ENCODE measurements around the gene CPNE4. TPM values are rescaled to one million over a fixed set of nuclear protein-coding genes. Genes with fewer than 3 reads are reported as not detected.

The CPNE4 gene
- total RNA-seq, 2 experiments from 2014 or later = not detected

- POLR2A ChIA-PET = interaction anchor here (1.4 kb wide), 1 partner anchor 13 kb away, joined by 4 read pairs; no protein-coding TSS in a partner anchor
- intact Hi-C loops (cut with micrococcal nuclease) = no loop called here
- no peaks in the 10 kb centered on the region for H3K9me3 Mint-ChIP-seq
- H3K4me1 Mint-ChIP-seq (ENCODE audit: low read depth) = no peaks in the 10 kb centered on the region
- H3K27me3 Mint-ChIP-seq = peaks cover 14% of the 10 kb centered on the region
- no peaks in the 10 kb centered on the region for H3K36me3 Mint-ChIP-seq (ENCODE audit: low read depth)
- DNase-seq (no peak), ATAC-seq (no peak)
- no peak for TF ChIP-seq CTCF (IDR thresholded peaks at IDR 0.05)
- H3K27ac Mint-ChIP-seq = no peak overlapping the region
- CTCF ChIA-PET = interaction anchor here (0.7 kb wide), 1 partner anchor 1054 kb away, joined by 3 read pairs; no protein-coding TSS in a partner anchor
- H3K4me3 Mint-ChIP-seq = no peak overlapping the region
These were observed 466.4 kb downstream of the CPNE4 start for GRCh38 chr3:131568460-131568859.

- H3K4me3 Mint-ChIP-seq = no peak overlapping the region
- no peaks in the 10 kb centered on the region for H3K9me3 Mint-ChIP-seq
- no peak overlapping the region for H3K27ac Mint-ChIP-seq
- no peak for ATAC-seq
- POLR2A ChIA-PET = no interaction called here
- CTCF ChIA-PET = interaction anchor here (1.1 kb wide), 1 partner anchor 10 kb away, joined by 3 read pairs; no protein-coding TSS in a partner anchor
- no peak for DNase-seq
- intact Hi-C loops (cut with micrococcal nuclease) = no loop called here
- H3K36me3 Mint-ChIP-seq (ENCODE audit: low read depth) = no peaks in the 10 kb centered on the region
- peaks cover 18% of the 10 kb centered on the region for H3K27me3 Mint-ChIP-seq
- TF ChIP-seq CTCF (IDR thresholded peaks at IDR 0.05) = no peak
- no peaks in the 10 kb centered on the region for H3K4me1 Mint-ChIP-seq (ENCODE audit: low read depth)
These were observed 470.0 kb downstream of the CPNE4 start for GRCh38 chr3:131564812-131565211.

GRCh38 chr3:131561511-131561910, 473.3 kb downstream of the CPNE4 start:
- Mint-ChIP-seq H3K27me3 (peaks cover 24% of the 10 kb centered on the region), H3K4me1 (ENCODE audit: low read depth) (no peaks in the 10 kb centered on the region), H3K27ac (no peak overlapping the region), H3K36me3 (ENCODE audit: low read depth) (no peaks in the 10 kb centered on the region), H3K4me3 (no peak overlapping the region), H3K9me3 (no peaks in the 10 kb centered on the region)
- CTCF ChIA-PET = interaction anchor here (0.7 kb wide), 1 partner anchor 14 kb away, joined by 5 read pairs; no protein-coding TSS in a partner anchor
- no peak for ATAC-seq
- POLR2A ChIA-PET = no interaction called here
- no peak for TF ChIP-seq CTCF (IDR thresholded peaks at IDR 0.05)
- no peak for DNase-seq
- intact Hi-C loops (cut with micrococcal nuclease) = no loop called here

GRCh38 chr3:131560795-131561194, 474.0 kb downstream of the CPNE4 start:
- H3K27me3 Mint-ChIP-seq = peaks cover 25% of the 10 kb centered on the region
- no peaks in the 10 kb centered on the region for H3K9me3 Mint-ChIP-seq
- H3K36me3 Mint-ChIP-seq (ENCODE audit: low read depth) = no peaks in the 10 kb centered on the region
- POLR2A ChIA-PET = no interaction called here
- ATAC-seq (no peak), DNase-seq (no peak)
- intact Hi-C loops (cut with micrococcal nuclease) = no loop called here
- no peak overlapping the region for H3K4me3 Mint-ChIP-seq
- H3K4me1 Mint-ChIP-seq (ENCODE audit: low read depth) = no peaks in the 10 kb centered on the region
- no peak overlapping the region for H3K27ac Mint-ChIP-seq
- CTCF ChIA-PET = no interaction called here
- no peak for TF ChIP-seq CTCF (IDR thresholded peaks at IDR 0.05)

- Mint-ChIP-seq H3K27me3 (peaks cover 15% of the 10 kb centered on the region), H3K9me3 (no peaks in the 10 kb centered on the region), H3K4me1 (ENCODE audit: low read depth) (peaks cover 3% of the 10 kb centered on the region), H3K27ac (no peak overlapping the region), H3K36me3 (ENCODE audit: low read depth) (no peaks in the 10 kb centered on the region), H3K4me3 (no peak overlapping the region)
- DNase-seq (no peak), ATAC-seq (no peak)
- ChIA-PET CTCF (no interaction called here), POLR2A (no interaction called here)
- TF ChIP-seq CTCF (IDR thresholded peaks at IDR 0.05) = no peak
- intact Hi-C loops (cut with micrococcal nuclease) = no loop called here
These were observed 479.4 kb downstream of the CPNE4 start for GRCh38 chr3:131555456-131555855.

Data from activated CD8-positive, alpha-beta T cell treated with anti-CD3 and anti-CD28 coated beads for 36 hours (primary cell).